H1 (cell line): ENCODE data around the gene NR3C2. TPM values are rescaled to one million over a fixed set of nuclear protein-coding genes. Genes with fewer than 3 reads are reported as not detected.

ENCODE experiments used
- EGR1 ChIP-seq: IDR thresholded peaks from 2 replicates; pipeline ENCODE4 v1.6.1; 2011; ENCODE audit warnings: low read depth, low read length, borderline replicate concordance
- GABPA ChIP-seq: IDR thresholded peaks from 2 replicates; pipeline ENCODE4 v1.6.1; 2011; ENCODE audit warnings: mild to moderate bottlenecking, low read length, moderate library complexity, borderline replicate concordance; ENCODE audit not compliant: insufficient read depth
- JUND ChIP-seq: IDR thresholded peaks from 2 replicates; pipeline ENCODE4 v1.6.1; 2011; ENCODE audit warnings: mild to moderate bottlenecking, improper control_type of control experiment, low read length
- NRF1 ChIP-seq: IDR thresholded peaks from 2 replicates; pipeline ENCODE4 v1.6.1; 2011; ENCODE audit warnings: mild to moderate bottlenecking, low read depth, low read length, improper control_type of control experiment
- PHF8 ChIP-seq: fragments of 200-600 bp; sonication (generic); conservative IDR thresholded peaks from 2 replicates; pipeline ENCODE4 v1.7.1; 2012; ENCODE audit warnings: low read depth, mild to moderate bottlenecking, inconsistent platforms, low read length, moderate library complexity
- RNF2 ChIP-seq: fragments of 200-900, 300-1000 bp; sonication (generic); IDR thresholded peaks from 2 replicates; pipeline ENCODE4 v1.7.1; 2016; ENCODE audit warnings: borderline replicate concordance, low read depth, mild to moderate bottlenecking, antibody characterized with exemption, low read length; ENCODE audit not compliant: poor library complexity, severe bottlenecking; ENCODE audit errors: missing control alignments
- SIN3A ChIP-seq, 2 experiments: IDR thresholded peaks in 1 of 2; conservative IDR thresholded peaks in 1 of 2; 2 replicates each; pipeline ENCODE4 v1.6.1; 2011 to 2012; ENCODE audit warnings: low read length in 2 of 2, improper control_type of control experiment in 1 of 2, low read depth in 1 of 2, mild to moderate bottlenecking in 1 of 2
- SP2 ChIP-seq: IDR thresholded peaks from 2 replicates; pipeline ENCODE4 v1.6.1; 2012; ENCODE audit warnings: mild to moderate bottlenecking, low read length, inconsistent platforms
- SUZ12 ChIP-seq: fragments of 200-600 bp; sonication (generic); IDR thresholded peaks from 2 replicates; pipeline ENCODE4 v1.6.1; 2012; ENCODE audit warnings: mild to moderate bottlenecking, inconsistent platforms, low read length, moderate library complexity, mixed read lengths
- TEAD4 ChIP-seq: IDR thresholded peaks from 2 replicates; pipeline ENCODE4 v1.6.1; 2012; ENCODE audit warnings: low read depth, low read length, inconsistent platforms, mixed read lengths
- polyA plus RNA-seq, 7 experiments: library from polyadenylated mRNA; depleted of rRNA in 3 of 7; stranded (reverse) in 5 of 7; unstranded in 2 of 7; fragments of >200 nt in 5 of 7; fragments of 200-250 nt in 2 of 7; gene quantifications; 1 replicate in 5 of 7; 2 replicates in 1 of 7; 4 replicates in 1 of 7; pipeline versions ENCODE4 v1.2.1 to v1.2.3, GENCODE V29; 2011 to 2013; ENCODE audit warnings: missing spikeins in 2 of 7, mixed read lengths in 2 of 7
- total RNA-seq: library from RNA; stranded (reverse); fragmentation: NEBNext Ultra II Directional; extraction: Animal tissue kit (Norgen Biotek cat#: 25700); gene quantifications from 2 replicates; pipeline ENCODE4 v1.2.1, GENCODE V29; 2021
- TF ChIP-seq, protein P1 (sequence below): fragments of 300-600 bp; sonication (generic); IDR thresholded peaks from 2 replicates; pipeline ENCODE4 v1.7.1; 2012; ENCODE audit warnings: low read length, moderate library complexity, mild to moderate bottlenecking, inconsistent platforms; ENCODE audit not compliant: insufficient replicate concordance

NR3C2 gene
- total and polyA plus RNA-seq, 2 of the 8 experiments (the other 6 are each of a cell fraction or from before 2014, with no cell fraction given): 0.80 to 3.9 TPM

- TF ChIP-seq, protein P1, sequence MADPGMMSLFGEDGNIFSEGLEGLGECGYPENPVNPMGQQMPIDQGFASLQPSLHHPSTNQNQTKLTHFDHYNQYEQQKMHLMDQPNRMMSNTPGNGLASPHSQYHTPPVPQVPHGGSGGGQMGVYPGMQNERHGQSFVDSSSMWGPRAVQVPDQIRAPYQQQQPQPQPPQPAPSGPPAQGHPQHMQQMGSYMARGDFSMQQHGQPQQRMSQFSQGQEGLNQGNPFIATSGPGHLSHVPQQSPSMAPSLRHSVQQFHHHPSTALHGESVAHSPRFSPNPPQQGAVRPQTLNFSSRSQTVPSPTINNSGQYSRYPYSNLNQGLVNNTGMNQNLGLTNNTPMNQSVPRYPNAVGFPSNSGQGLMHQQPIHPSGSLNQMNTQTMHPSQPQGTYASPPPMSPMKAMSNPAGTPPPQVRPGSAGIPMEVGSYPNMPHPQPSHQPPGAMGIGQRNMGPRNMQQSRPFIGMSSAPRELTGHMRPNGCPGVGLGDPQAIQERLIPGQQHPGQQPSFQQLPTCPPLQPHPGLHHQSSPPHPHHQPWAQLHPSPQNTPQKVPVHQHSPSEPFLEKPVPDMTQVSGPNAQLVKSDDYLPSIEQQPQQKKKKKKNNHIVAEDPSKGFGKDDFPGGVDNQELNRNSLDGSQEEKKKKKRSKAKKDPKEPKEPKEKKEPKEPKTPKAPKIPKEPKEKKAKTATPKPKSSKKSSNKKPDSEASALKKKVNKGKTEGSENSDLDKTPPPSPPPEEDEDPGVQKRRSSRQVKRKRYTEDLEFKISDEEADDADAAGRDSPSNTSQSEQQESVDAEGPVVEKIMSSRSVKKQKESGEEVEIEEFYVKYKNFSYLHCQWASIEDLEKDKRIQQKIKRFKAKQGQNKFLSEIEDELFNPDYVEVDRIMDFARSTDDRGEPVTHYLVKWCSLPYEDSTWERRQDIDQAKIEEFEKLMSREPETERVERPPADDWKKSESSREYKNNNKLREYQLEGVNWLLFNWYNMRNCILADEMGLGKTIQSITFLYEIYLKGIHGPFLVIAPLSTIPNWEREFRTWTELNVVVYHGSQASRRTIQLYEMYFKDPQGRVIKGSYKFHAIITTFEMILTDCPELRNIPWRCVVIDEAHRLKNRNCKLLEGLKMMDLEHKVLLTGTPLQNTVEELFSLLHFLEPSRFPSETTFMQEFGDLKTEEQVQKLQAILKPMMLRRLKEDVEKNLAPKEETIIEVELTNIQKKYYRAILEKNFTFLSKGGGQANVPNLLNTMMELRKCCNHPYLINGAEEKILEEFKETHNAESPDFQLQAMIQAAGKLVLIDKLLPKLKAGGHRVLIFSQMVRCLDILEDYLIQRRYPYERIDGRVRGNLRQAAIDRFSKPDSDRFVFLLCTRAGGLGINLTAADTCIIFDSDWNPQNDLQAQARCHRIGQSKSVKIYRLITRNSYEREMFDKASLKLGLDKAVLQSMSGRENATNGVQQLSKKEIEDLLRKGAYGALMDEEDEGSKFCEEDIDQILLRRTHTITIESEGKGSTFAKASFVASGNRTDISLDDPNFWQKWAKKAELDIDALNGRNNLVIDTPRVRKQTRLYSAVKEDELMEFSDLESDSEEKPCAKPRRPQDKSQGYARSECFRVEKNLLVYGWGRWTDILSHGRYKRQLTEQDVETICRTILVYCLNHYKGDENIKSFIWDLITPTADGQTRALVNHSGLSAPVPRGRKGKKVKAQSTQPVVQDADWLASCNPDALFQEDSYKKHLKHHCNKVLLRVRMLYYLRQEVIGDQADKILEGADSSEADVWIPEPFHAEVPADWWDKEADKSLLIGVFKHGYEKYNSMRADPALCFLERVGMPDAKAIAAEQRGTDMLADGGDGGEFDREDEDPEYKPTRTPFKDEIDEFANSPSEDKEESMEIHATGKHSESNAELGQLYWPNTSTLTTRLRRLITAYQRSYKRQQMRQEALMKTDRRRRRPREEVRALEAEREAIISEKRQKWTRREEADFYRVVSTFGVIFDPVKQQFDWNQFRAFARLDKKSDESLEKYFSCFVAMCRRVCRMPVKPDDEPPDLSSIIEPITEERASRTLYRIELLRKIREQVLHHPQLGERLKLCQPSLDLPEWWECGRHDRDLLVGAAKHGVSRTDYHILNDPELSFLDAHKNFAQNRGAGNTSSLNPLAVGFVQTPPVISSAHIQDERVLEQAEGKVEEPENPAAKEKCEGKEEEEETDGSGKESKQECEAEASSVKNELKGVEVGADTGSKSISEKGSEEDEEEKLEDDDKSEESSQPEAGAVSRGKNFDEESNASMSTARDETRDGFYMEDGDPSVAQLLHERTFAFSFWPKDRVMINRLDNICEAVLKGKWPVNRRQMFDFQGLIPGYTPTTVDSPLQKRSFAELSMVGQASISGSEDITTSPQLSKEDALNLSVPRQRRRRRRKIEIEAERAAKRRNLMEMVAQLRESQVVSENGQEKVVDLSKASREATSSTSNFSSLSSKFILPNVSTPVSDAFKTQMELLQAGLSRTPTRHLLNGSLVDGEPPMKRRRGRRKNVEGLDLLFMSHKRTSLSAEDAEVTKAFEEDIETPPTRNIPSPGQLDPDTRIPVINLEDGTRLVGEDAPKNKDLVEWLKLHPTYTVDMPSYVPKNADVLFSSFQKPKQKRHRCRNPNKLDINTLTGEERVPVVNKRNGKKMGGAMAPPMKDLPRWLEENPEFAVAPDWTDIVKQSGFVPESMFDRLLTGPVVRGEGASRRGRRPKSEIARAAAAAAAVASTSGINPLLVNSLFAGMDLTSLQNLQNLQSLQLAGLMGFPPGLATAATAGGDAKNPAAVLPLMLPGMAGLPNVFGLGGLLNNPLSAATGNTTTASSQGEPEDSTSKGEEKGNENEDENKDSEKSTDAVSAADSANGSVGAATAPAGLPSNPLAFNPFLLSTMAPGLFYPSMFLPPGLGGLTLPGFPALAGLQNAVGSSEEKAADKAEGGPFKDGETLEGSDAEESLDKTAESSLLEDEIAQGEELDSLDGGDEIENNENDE: no peak
- TF ChIP-seq PHF8 (no peak), TEAD4 (no peak), SUZ12 (no peak), GABPA (no peak), RNF2 (no peak), SIN3A (conservative IDR thresholded peaks at IDR 0.05 in 1 of 2, IDR thresholded peaks at IDR 0.05 in 1 of 2; ENCODE audit: low read depth in 1 of 2, low read length in 2 of 2) (no peak), EGR1 (no peak), SP2 (no peak), JUND (no peak), NRF1 (no peak)
Measured at GRCh38 chr4:148302416-148302815, 139.8 kb downstream of the NR3C2 start (continued).
